ENCODE measurements around the gene AATK. TPM values are rescaled to one million over a fixed set of nuclear protein-coding genes. Genes with fewer than 3 reads are reported as not detected.

Gene AATK
- polyA plus RNA-seq, 1 donor (not counting 4 experiments of a cell fraction or from before 2014, with no cell fraction given), result 0.16 TPM

DNA sequence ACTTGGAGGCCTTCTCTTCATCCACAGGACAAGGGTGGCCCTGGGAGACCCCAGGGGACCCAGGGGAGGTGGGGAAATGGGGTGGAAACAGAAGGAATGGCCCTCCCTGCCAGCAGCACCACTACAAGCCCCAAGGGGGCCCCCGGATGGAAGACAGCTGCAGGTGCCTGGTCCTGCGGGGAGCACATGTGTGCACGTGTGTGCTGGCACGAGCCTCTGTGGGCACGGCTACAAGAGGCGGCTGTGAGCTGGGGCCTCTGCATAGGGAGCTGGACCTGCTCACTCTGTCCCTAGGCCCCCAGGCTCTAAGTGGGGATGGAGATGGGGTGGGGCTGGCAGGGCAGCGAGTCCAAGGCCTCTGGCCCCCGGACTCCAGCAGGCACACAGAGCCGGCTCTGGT is 13.2 kb upstream of the AATK start:
- no peak for FAIRE-seq
- Histone ChIP-seq H2AFZ (ENCODE audit: control insufficient read depth, low read length) (no peak overlapping the region), H3K9me1 (ENCODE audit: control insufficient read depth, extremely low read depth, insufficient read depth, low read length) (no peaks in the 10 kb centered on the region), H3K4me2 (ENCODE audit: control insufficient read depth, extremely low read depth, insufficient read depth, low read depth, low read length) (no peak overlapping the region), H3K9ac (ENCODE audit: control insufficient read depth, extremely low read depth, insufficient read depth, low read length) (no peak overlapping the region), H3K79me2 (ENCODE audit: control insufficient read depth, insufficient read depth, low read length) (no peaks in the 10 kb centered on the region), H3K27me3 (ENCODE audit: control insufficient read depth, extremely low read depth, insufficient read depth, low read length) (peaks cover 7% of the 10 kb centered on the region), H3K4me3 (ENCODE audit: control insufficient read depth in 2 of 3, extremely low read depth in 1 of 3, insufficient read depth in 2 of 3, low read depth in 1 of 3, low read length in 3 of 3) (no peak overlapping the region), H3K36me3 (ENCODE audit: control insufficient read depth in 2 of 2, extremely low read depth in 1 of 2, insufficient read depth in 2 of 2, low read length in 2 of 2) (no peaks in the 10 kb centered on the region), H3K27ac (ENCODE audit: control insufficient read depth, insufficient read depth, low read length) (no peak overlapping the region), H3K4me1 (ENCODE audit: control insufficient read depth, extremely low read depth, insufficient read depth, low read length) (no peaks in the 10 kb centered on the region), H4K20me1 (ENCODE audit: control insufficient read depth, extremely low read depth, insufficient read depth, low read length) (no peaks in the 10 kb centered on the region), H3K9me3 (ENCODE audit: control insufficient read depth, low read depth, low read length) (peaks cover 3% of the 10 kb centered on the region)
- dilution Hi-C loops (cut with MboI; ENCODE audit: extremely low pct_ligation_motif_present, low sequenced_read_pairs), result no loop called here
- no peak for DNase-seq (ENCODE audit: low read depth, low spot score)
- TF ChIP-seq, protein P1, sequence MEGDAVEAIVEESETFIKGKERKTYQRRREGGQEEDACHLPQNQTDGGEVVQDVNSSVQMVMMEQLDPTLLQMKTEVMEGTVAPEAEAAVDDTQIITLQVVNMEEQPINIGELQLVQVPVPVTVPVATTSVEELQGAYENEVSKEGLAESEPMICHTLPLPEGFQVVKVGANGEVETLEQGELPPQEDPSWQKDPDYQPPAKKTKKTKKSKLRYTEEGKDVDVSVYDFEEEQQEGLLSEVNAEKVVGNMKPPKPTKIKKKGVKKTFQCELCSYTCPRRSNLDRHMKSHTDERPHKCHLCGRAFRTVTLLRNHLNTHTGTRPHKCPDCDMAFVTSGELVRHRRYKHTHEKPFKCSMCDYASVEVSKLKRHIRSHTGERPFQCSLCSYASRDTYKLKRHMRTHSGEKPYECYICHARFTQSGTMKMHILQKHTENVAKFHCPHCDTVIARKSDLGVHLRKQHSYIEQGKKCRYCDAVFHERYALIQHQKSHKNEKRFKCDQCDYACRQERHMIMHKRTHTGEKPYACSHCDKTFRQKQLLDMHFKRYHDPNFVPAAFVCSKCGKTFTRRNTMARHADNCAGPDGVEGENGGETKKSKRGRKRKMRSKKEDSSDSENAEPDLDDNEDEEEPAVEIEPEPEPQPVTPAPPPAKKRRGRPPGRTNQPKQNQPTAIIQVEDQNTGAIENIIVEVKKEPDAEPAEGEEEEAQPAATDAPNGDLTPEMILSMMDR (optimal IDR thresholded peaks at IDR 0.05 in 1 of 3, IDR thresholded peaks at IDR 0.05 in 1 of 3, conservative IDR thresholded peaks at IDR 0.05 in 1 of 3; ENCODE audit: extremely low read depth in 1 of 3, insufficient read depth in 2 of 3, low read length in 3 of 3), result no peak
- TF ChIP-seq EZH2 (IDR thresholded peaks at IDR 0.05; ENCODE audit: low read length), result no peak

DNA sequence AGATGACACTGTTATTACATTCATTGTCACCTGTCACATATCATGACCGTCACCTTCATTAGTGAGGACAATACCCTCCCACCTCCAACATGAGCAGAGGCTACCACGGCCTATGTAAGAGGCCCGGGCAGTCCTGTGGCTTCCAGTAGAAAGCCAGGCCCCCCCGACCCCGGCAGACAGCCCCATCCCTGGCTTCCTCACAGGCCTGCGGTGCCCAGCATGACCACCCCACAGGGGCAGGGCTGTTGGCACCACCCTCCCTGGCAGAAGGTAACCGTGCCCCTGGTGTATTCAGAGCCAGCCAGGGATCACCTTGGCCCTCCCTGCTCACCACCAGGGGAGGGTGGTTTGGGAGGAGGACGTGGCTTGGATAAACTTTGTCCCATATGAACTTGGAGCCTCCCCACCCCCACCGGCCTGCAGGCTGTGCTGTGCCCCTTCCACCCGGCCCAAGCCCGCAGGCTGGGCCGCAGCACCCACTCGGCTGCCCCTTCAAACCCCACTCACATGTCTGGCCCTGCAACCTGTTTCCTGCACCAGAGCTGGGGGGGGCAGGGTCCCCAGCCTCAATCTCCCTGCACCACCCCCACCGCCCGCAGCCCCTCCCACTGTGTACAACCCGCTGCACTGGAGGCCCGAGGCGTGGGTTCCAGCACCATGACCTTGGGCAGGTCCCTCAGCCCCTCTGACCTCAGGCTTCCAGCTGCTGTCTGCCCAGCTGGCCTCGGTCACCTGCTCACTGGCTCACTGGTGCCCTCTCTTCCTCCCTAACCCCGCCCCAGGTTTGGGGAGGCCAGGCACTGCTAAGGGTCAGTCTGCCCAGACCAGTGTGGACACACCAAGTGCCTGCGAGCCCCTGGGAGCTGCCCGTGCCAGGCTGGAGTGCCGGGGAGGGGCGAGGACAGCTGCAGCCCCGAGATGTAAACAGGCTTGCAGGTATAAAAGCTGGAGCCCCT is 12.4 kb upstream of the AATK start:
- Histone ChIP-seq H3K4me3 (ENCODE audit: control insufficient read depth in 2 of 3, extremely low read depth in 1 of 3, insufficient read depth in 2 of 3, low read depth in 1 of 3, low read length in 3 of 3) (no peak overlapping the region), H3K9ac (ENCODE audit: control insufficient read depth, extremely low read depth, insufficient read depth, low read length) (no peak overlapping the region), H3K4me1 (ENCODE audit: control insufficient read depth, extremely low read depth, insufficient read depth, low read length) (no peaks in the 10 kb centered on the region), H4K20me1 (ENCODE audit: control insufficient read depth, extremely low read depth, insufficient read depth, low read length) (no peaks in the 10 kb centered on the region), H3K9me3 (ENCODE audit: control insufficient read depth, low read depth, low read length) (peaks cover 3% of the 10 kb centered on the region), H3K36me3 (ENCODE audit: control insufficient read depth in 2 of 2, extremely low read depth in 1 of 2, insufficient read depth in 2 of 2, low read length in 2 of 2) (no peaks in the 10 kb centered on the region), H3K27ac (ENCODE audit: control insufficient read depth, insufficient read depth, low read length) (no peak overlapping the region), H3K27me3 (ENCODE audit: control insufficient read depth, extremely low read depth, insufficient read depth, low read length) (peaks cover 7% of the 10 kb centered on the region), H2AFZ (ENCODE audit: control insufficient read depth, low read length) (no peak overlapping the region), H3K9me1 (ENCODE audit: control insufficient read depth, extremely low read depth, insufficient read depth, low read length) (no peaks in the 10 kb centered on the region), H3K79me2 (ENCODE audit: control insufficient read depth, insufficient read depth, low read length) (no peaks in the 10 kb centered on the region), H3K4me2 (ENCODE audit: control insufficient read depth, extremely low read depth, insufficient read depth, low read depth, low read length) (no peak overlapping the region)
- dilution Hi-C loops (cut with MboI; ENCODE audit: extremely low pct_ligation_motif_present, low sequenced_read_pairs), result no loop called here
- FAIRE-seq (no peak), DNase-seq (ENCODE audit: low read depth, low spot score) (no peak)
- no peak for TF ChIP-seq EZH2 (IDR thresholded peaks at IDR 0.05; ENCODE audit: low read length)
- TF ChIP-seq, protein P1 (optimal IDR thresholded peaks at IDR 0.05 in 1 of 3, IDR thresholded peaks at IDR 0.05 in 1 of 3, conservative IDR thresholded peaks at IDR 0.05 in 1 of 3; ENCODE audit: extremely low read depth in 1 of 3, insufficient read depth in 2 of 3, low read length in 3 of 3), result no peak

All from keratinocyte (primary cell).